ENCODE results near the gene POLR1H. TPM values are rescaled to one million over a fixed set of nuclear protein-coding genes. Genes with fewer than 3 reads are reported as not detected.

Gene POLR1H
- total RNA-seq, 4 donors from 2014 or later: 12.9 to 21.0 (median 17.4) TPM

DNA sequence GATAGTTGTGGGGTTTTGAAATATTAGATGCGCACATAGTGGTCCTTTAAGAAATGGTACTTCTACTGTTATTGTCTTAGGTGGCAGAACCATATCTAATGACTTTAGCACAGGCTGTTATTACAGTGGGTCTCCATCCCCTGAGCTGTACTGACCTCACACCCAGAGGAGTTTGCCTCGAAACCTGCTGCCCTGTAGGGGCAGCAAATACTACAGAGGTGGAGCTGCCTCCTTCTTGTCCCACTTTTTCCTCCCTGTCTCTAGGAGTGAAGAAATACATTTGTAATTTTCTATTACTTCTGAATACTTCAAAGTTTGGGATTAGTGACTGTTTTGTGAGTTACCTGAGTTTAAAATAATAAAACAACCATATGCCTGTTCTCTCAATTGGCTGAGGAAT is 43.6 kb downstream of the POLR1H start:
- 78% methylated on average over 2 of the region's 2 CpGs for WGBS
- no peak overlapping the region for H3K4me3 ChIP-seq
- intact Hi-C loops (cut with DNase I): loop anchor here (5.0 kb wide), 1 partner anchor 37 kb away; the partner anchor contains the start of gene PPP1R11
- TF ChIP-seq POLR2A (IDR thresholded peaks at IDR 0.05; ENCODE audit: low read depth) (no peak), EP300 (IDR thresholded peaks at IDR 0.05) (no peak), POLR2AphosphoS5 (IDR thresholded peaks at IDR 0.05) (no peak)
- TF ChIP-seq, protein P1, sequence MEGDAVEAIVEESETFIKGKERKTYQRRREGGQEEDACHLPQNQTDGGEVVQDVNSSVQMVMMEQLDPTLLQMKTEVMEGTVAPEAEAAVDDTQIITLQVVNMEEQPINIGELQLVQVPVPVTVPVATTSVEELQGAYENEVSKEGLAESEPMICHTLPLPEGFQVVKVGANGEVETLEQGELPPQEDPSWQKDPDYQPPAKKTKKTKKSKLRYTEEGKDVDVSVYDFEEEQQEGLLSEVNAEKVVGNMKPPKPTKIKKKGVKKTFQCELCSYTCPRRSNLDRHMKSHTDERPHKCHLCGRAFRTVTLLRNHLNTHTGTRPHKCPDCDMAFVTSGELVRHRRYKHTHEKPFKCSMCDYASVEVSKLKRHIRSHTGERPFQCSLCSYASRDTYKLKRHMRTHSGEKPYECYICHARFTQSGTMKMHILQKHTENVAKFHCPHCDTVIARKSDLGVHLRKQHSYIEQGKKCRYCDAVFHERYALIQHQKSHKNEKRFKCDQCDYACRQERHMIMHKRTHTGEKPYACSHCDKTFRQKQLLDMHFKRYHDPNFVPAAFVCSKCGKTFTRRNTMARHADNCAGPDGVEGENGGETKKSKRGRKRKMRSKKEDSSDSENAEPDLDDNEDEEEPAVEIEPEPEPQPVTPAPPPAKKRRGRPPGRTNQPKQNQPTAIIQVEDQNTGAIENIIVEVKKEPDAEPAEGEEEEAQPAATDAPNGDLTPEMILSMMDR (IDR thresholded peaks at IDR 0.05): no peak
- no peaks in the 10 kb centered on the region for H3K9me3 ChIP-seq
- no peak for DNase-seq (ENCODE audit: extremely low spot score)
- H3K36me3 ChIP-seq: no peaks in the 10 kb centered on the region
- peaks cover 32 to 40% (median 37%) of the 10 kb centered on the region in 4 donors for H3K4me1 ChIP-seq
- H3K27ac ChIP-seq (replicated peaks in 1 of 4): no peak overlapping the region
- peaks cover 6 to 57% (median 14%) of the 10 kb centered on the region in 4 donors for H3K27me3 ChIP-seq

DNA sequence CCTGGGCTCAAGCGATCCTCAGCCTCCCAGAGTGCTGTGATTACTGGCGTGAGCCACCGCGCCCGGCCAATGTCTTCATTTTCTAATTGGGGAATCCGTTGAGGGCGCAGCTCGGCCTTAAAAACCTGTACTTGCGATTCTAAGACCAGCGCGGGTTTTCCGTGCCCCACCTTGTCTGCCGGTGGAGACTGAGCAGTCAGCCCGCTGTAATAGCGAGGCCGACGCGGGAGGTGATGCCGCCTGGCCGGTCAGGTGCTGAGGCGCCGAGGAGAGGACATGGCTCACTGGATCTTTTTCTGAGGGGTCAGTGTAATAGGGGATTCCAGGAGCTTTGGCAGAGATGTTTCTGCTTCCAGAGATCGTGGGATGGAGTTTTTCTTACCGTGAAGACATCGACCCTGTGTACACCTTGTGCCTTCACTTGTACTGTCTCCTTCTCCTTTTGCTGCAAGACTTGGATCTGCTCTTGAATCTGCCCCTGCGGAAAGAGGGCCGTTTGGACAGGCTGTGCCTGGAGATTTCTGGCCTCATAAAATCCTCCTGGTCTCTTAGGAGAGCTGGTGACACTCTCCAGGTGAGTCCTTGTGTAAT is 50.3 kb downstream of the POLR1H start:
- no peaks in the 10 kb centered on the region for H3K4me1 ChIP-seq
- no peaks in the 10 kb centered on the region for H3K9me3 ChIP-seq
- 52% methylated on average over 27 of the region's 27 CpGs for WGBS
- DNase-seq (ENCODE audit: extremely low spot score): no peak
- H3K27ac ChIP-seq (replicated peaks in 1 of 4): no peak overlapping the region
- no peaks in the 10 kb centered on the region for H3K36me3 ChIP-seq
- H3K4me3 ChIP-seq: no peak overlapping the region
- H3K27me3 ChIP-seq: peaks cover 0 to 85% (median 7%) of the 10 kb centered on the region in 4 donors
- intact Hi-C loops (cut with DNase I): no loop called here
- no peak for TF ChIP-seq EP300 (IDR thresholded peaks at IDR 0.05)
- no peak for TF ChIP-seq POLR2AphosphoS5 (IDR thresholded peaks at IDR 0.05)
- TF ChIP-seq, protein P1 (IDR thresholded peaks at IDR 0.05): no peak
- no peak for TF ChIP-seq POLR2A (IDR thresholded peaks at IDR 0.05; ENCODE audit: low read depth)

- H3K36me3 ChIP-seq: no peaks in the 10 kb centered on the region
- H3K27me3 ChIP-seq: peaks cover 0 to 81% (median 7%) of the 10 kb centered on the region in 4 donors
- no peak overlapping the region for H3K27ac ChIP-seq (replicated peaks in 1 of 4)
- DNase-seq (ENCODE audit: extremely low spot score): no peak
- intact Hi-C loops (cut with DNase I): no loop called here
- no peak overlapping the region for H3K4me3 ChIP-seq
- no peaks in the 10 kb centered on the region for H3K4me1 ChIP-seq
- TF ChIP-seq, protein P1 (IDR thresholded peaks at IDR 0.05): no peak
- TF ChIP-seq EP300 (IDR thresholded peaks at IDR 0.05): no peak
- TF ChIP-seq POLR2A (IDR thresholded peaks at IDR 0.05; ENCODE audit: low read depth): no peak
- no peak for TF ChIP-seq POLR2AphosphoS5 (IDR thresholded peaks at IDR 0.05)
- 74% methylated on average over 10 of the region's 10 CpGs for WGBS
- no peaks in the 10 kb centered on the region for H3K9me3 ChIP-seq
Observed at GRCh38 chr6:30112402-30112994, 51.4 kb downstream of the POLR1H start.

- Histone ChIP-seq H3K27me3 (peaks cover 0 to 81% (median 7%) of the 10 kb centered on the region in 4 donors), H3K27ac (replicated peaks in 1 of 4) (no peak within 1 kb of the TSS), H3K4me3 (no peak within 1 kb of the TSS), H3K9me3 (no peaks in the 10 kb centered on the region), H3K36me3 (no peaks in the 10 kb centered on the region), H3K4me1 (no peaks in the 10 kb centered on the region)
- intact Hi-C loops (cut with DNase I): no loop called here
- WGBS: 66% methylated on average over 3 of the region's 3 CpGs
- TF ChIP-seq, protein P1 (IDR thresholded peaks at IDR 0.05): no peak
- TF ChIP-seq POLR2A (IDR thresholded peaks at IDR 0.05; ENCODE audit: low read depth) (no peak), EP300 (IDR thresholded peaks at IDR 0.05) (no peak), POLR2AphosphoS5 (IDR thresholded peaks at IDR 0.05) (no peak)
- no peak for DNase-seq (ENCODE audit: extremely low spot score)
Observed at GRCh38 chr6:30113003-30113759, 52.1 kb downstream of the POLR1H start, which contains the start of gene TRIM31. TSS of gene TRIM31 (minus strand) at chr6:30113090. CDS start at chr6:30112805, 285 bp downstream.
